Activated CD8-positive, alpha-beta T cell treated with anti-CD3 and anti-CD28 coated beads, Interleukin-2, amount 10 ng/mL, durations not matched to agents 7 days and 5 days (primary cell): ENCODE results near the gene IL1RAPL1. TPM values are rescaled to one million over a fixed set of nuclear protein-coding genes. Genes with fewer than 3 reads are reported as not detected.

ENCODE experiments used
- ATAC-seq: fragments of 150-1000 bp; cut with Tn5 transposase; one replicate; pipeline ENCODE4 v1.10.0; 2021; ENCODE audit warnings: moderate library complexity
- CTCF ChIA-PET: fragments of 350-600 bp; sonication (Branson Sonifier 250); formaldehyde crosslinking; loops from one replicate; lab custom pipeline; 2021; ENCODE audit warnings: antibody characterized with exemption; lab: Charles Lee
- POLR2A ChIA-PET: fragments of 350-600 bp; sonication (Branson Sonifier 250); formaldehyde crosslinking; loops from one replicate; lab custom pipeline; 2021; ENCODE audit warnings: antibody characterized with exemption; lab: Charles Lee
- DNase-seq: peaks from one replicate; pipeline ENCODE4 v3.0.0-alpha.2; 2020
- H3K27ac Mint-ChIP-seq: one replicate; pipeline ENCODE4 v1.8.0; 2021; ENCODE audit warnings: mild to moderate bottlenecking, mixed read lengths
- H3K27me3 Mint-ChIP-seq: one replicate; pipeline ENCODE4 v1.8.0; 2021; ENCODE audit warnings: low read depth, mixed read lengths
- H3K36me3 Mint-ChIP-seq: one replicate; pipeline ENCODE4 v1.8.0; 2021; ENCODE audit warnings: low read depth, mixed read lengths
- H3K4me1 Mint-ChIP-seq: one replicate; pipeline ENCODE4 v1.8.0; 2021; ENCODE audit warnings: low read depth, mixed read lengths
- H3K4me3 Mint-ChIP-seq: one replicate; pipeline ENCODE4 v1.8.0; 2021; ENCODE audit warnings: mild to moderate bottlenecking, mixed read lengths
- H3K9me3 Mint-ChIP-seq: one replicate; pipeline ENCODE4 v1.8.0; 2022; ENCODE audit warnings: mixed read lengths; ENCODE audit not compliant: insufficient read depth
- total RNA-seq, 2 experiments: library from RNA; stranded (reverse); gene quantifications; one replicate each; pipeline ENCODE4 v1.2.3, GENCODE V29; 2021

Gene IL1RAPL1
- total RNA-seq, 2 experiments from 2014 or later = not detected

GRCh38 chrX:29528281-29528680 is 941.0 kb downstream of the IL1RAPL1 start:
- DNase-seq (no peak), ATAC-seq (no peak)
- no peaks in the 10 kb centered on the region for H3K36me3 Mint-ChIP-seq
- CTCF ChIA-PET = no interaction called here
- no peaks in the 10 kb centered on the region for H3K27me3 Mint-ChIP-seq
- H3K4me3 Mint-ChIP-seq = no peak overlapping the region
- no peak overlapping the region for H3K27ac Mint-ChIP-seq
- POLR2A ChIA-PET = no interaction called here
- H3K9me3 Mint-ChIP-seq = no peaks in the 10 kb centered on the region
- no peaks in the 10 kb centered on the region for H3K4me1 Mint-ChIP-seq

GRCh38 chrX:29530501-29530900 is 943.3 kb downstream of the IL1RAPL1 start:
- Mint-ChIP-seq H3K36me3 (no peaks in the 10 kb centered on the region), H3K9me3 (no peaks in the 10 kb centered on the region)
- ATAC-seq = no peak

GRCh38 chrX:29531336-29531735 is 944.1 kb downstream of the IL1RAPL1 start:
- ATAC-seq = no peak
- H3K9me3 Mint-ChIP-seq = no peaks in the 10 kb centered on the region
- ChIA-PET CTCF (no interaction called here), POLR2A (no interaction called here)
- H3K4me1 Mint-ChIP-seq = no peaks in the 10 kb centered on the region
- DNase-seq = no peak
- H3K36me3 Mint-ChIP-seq = no peaks in the 10 kb centered on the region
- no peak overlapping the region for H3K27ac Mint-ChIP-seq
- H3K27me3 Mint-ChIP-seq = no peaks in the 10 kb centered on the region
- no peak overlapping the region for H3K4me3 Mint-ChIP-seq

More at GRCh38 chrX:29530501-29530900, 943.3 kb downstream of the IL1RAPL1 start:
- H3K4me1 Mint-ChIP-seq = no peaks in the 10 kb centered on the region
- POLR2A ChIA-PET = no interaction called here
- DNase-seq = no peak
- CTCF ChIA-PET = no interaction called here
- no peak overlapping the region for H3K27ac Mint-ChIP-seq
- H3K4me3 Mint-ChIP-seq = no peak overlapping the region
- H3K27me3 Mint-ChIP-seq = no peaks in the 10 kb centered on the region

GRCh38 chrX:29535212-29536162 is 948.2 kb downstream of the IL1RAPL1 start:
- Mint-ChIP-seq H3K36me3 (no peaks in the 10 kb centered on the region), H3K4me1 (no peaks in the 10 kb centered on the region), H3K9me3 (no peaks in the 10 kb centered on the region), H3K27me3 (no peaks in the 10 kb centered on the region), H3K4me3 (no peak overlapping the region), H3K27ac (no peak overlapping the region)
- CTCF ChIA-PET = no interaction called here
- ATAC-seq (no peak), DNase-seq (no peak)
- POLR2A ChIA-PET = no interaction called here

- H3K4me1 Mint-ChIP-seq = no peaks in the 10 kb centered on the region
- POLR2A ChIA-PET = no interaction called here
- H3K4me3 Mint-ChIP-seq = no peak overlapping the region
- no peaks in the 10 kb centered on the region for H3K27me3 Mint-ChIP-seq
- CTCF ChIA-PET = no interaction called here
- H3K36me3 Mint-ChIP-seq = no peaks in the 10 kb centered on the region
- no peak overlapping the region for H3K27ac Mint-ChIP-seq
- no peak for DNase-seq
- ATAC-seq = no peak
- no peaks in the 10 kb centered on the region for H3K9me3 Mint-ChIP-seq
Observed at GRCh38 chrX:29541038-29541437, 953.8 kb downstream of the IL1RAPL1 start.

GRCh38 chrX:29542152-29542551 is 954.9 kb downstream of the IL1RAPL1 start:
- no peak overlapping the region for H3K4me3 Mint-ChIP-seq
- H3K9me3 Mint-ChIP-seq = no peaks in the 10 kb centered on the region
- no peaks in the 10 kb centered on the region for H3K4me1 Mint-ChIP-seq
- ChIA-PET POLR2A (no interaction called here), CTCF (no interaction called here)
- no peak overlapping the region for H3K27ac Mint-ChIP-seq
- DNase-seq (no peak), ATAC-seq (no peak)
- no peaks in the 10 kb centered on the region for H3K27me3 Mint-ChIP-seq
- H3K36me3 Mint-ChIP-seq = no peaks in the 10 kb centered on the region

GRCh38 chrX:29545878-29546277 is 958.6 kb downstream of the IL1RAPL1 start:
- no peaks in the 10 kb centered on the region for H3K4me1 Mint-ChIP-seq
- ChIA-PET POLR2A (no interaction called here), CTCF (no interaction called here)
- DNase-seq = no peak
- no peak for ATAC-seq
- H3K9me3 Mint-ChIP-seq = no peaks in the 10 kb centered on the region
- H3K36me3 Mint-ChIP-seq = no peaks in the 10 kb centered on the region
- no peak overlapping the region for H3K4me3 Mint-ChIP-seq
- H3K27me3 Mint-ChIP-seq = no peaks in the 10 kb centered on the region
- H3K27ac Mint-ChIP-seq = no peak overlapping the region

GRCh38 chrX:29547877-29548276 is 960.6 kb downstream of the IL1RAPL1 start:
- Mint-ChIP-seq H3K27me3 (no peaks in the 10 kb centered on the region), H3K36me3 (no peaks in the 10 kb centered on the region), H3K27ac (no peak overlapping the region), H3K4me1 (no peaks in the 10 kb centered on the region), H3K9me3 (no peaks in the 10 kb centered on the region), H3K4me3 (no peak overlapping the region)
- ATAC-seq = no peak
- POLR2A ChIA-PET = no interaction called here
- CTCF ChIA-PET = no interaction called here
- no peak for DNase-seq

GRCh38 chrX:29553542-29553941 is 966.3 kb downstream of the IL1RAPL1 start:
- DNase-seq (no peak), ATAC-seq (no peak)
- Mint-ChIP-seq H3K9me3 (no peaks in the 10 kb centered on the region), H3K27me3 (no peaks in the 10 kb centered on the region), H3K4me3 (no peak overlapping the region), H3K27ac (no peak overlapping the region), H3K4me1 (no peaks in the 10 kb centered on the region), H3K36me3 (no peaks in the 10 kb centered on the region)
- ChIA-PET POLR2A (no interaction called here), CTCF (no interaction called here)

GRCh38 chrX:29555465-29556091 is 968.3 kb downstream of the IL1RAPL1 start:
- DNase-seq (no peak), ATAC-seq (no peak)
- ChIA-PET POLR2A (no interaction called here), CTCF (no interaction called here)
- Mint-ChIP-seq H3K4me1 (no peaks in the 10 kb centered on the region), H3K27me3 (no peaks in the 10 kb centered on the region), H3K9me3 (no peaks in the 10 kb centered on the region), H3K4me3 (no peak overlapping the region), H3K36me3 (no peaks in the 10 kb centered on the region), H3K27ac (no peak overlapping the region)

- no peak overlapping the region for H3K4me3 Mint-ChIP-seq
- POLR2A ChIA-PET = no interaction called here
- H3K36me3 Mint-ChIP-seq = no peaks in the 10 kb centered on the region
- no peaks in the 10 kb centered on the region for H3K4me1 Mint-ChIP-seq
- no peak overlapping the region for H3K27ac Mint-ChIP-seq
- CTCF ChIA-PET = no interaction called here
- no peaks in the 10 kb centered on the region for H3K9me3 Mint-ChIP-seq
- DNase-seq (no peak), ATAC-seq (no peak)
- H3K27me3 Mint-ChIP-seq = no peaks in the 10 kb centered on the region
Observed at GRCh38 chrX:29560065-29560464, 972.8 kb downstream of the IL1RAPL1 start.

- no peaks in the 10 kb centered on the region for H3K27me3 Mint-ChIP-seq
- H3K27ac Mint-ChIP-seq = no peak overlapping the region
- H3K4me1 Mint-ChIP-seq = no peaks in the 10 kb centered on the region
- POLR2A ChIA-PET = no interaction called here
- DNase-seq (no peak), ATAC-seq (no peak)
- H3K9me3 Mint-ChIP-seq = no peaks in the 10 kb centered on the region
- H3K36me3 Mint-ChIP-seq = no peaks in the 10 kb centered on the region
- H3K4me3 Mint-ChIP-seq = no peak overlapping the region
- CTCF ChIA-PET = no interaction called here
Observed at GRCh38 chrX:29561417-29561816, 974.2 kb downstream of the IL1RAPL1 start.
